Mesothelial cell of epicardium (in vitro differentiated cells): ENCODE measurements around the gene NPAS2. TPM values are rescaled to one million over a fixed set of nuclear protein-coding genes. Genes with fewer than 3 reads are reported as not detected.

Source experiments
- DNase-seq, 2 experiments: peaks; one replicate each; pipeline ENCODE4 v3.0.0; 2021; ENCODE audit warnings: low spot score in 2 of 2; ENCODE audit not compliant: unreplicated experiment in 2 of 2
- H3K27ac Mint-ChIP-seq: 2 replicates; pipeline ENCODE4 v1.8.0; 2021; ENCODE audit warnings: mixed read lengths
- H3K27me3 Mint-ChIP-seq: 2 replicates; pipeline ENCODE4 v1.8.0; 2021; ENCODE audit warnings: low read depth, mixed read lengths
- H3K36me3 Mint-ChIP-seq: 2 replicates; pipeline ENCODE4 v1.8.0; 2021; ENCODE audit warnings: mixed read lengths
- H3K4me1 Mint-ChIP-seq: 2 replicates; pipeline ENCODE4 v1.8.0; 2021; ENCODE audit warnings: mixed read lengths
- H3K4me3 Mint-ChIP-seq: 2 replicates; pipeline ENCODE4 v1.8.0; 2021; ENCODE audit warnings: mild to moderate bottlenecking, moderate library complexity, mixed read lengths
- H3K9me3 Mint-ChIP-seq: 2 replicates; pipeline ENCODE4 v1.8.0; 2021; ENCODE audit warnings: mixed read lengths
- CTCF ChIP-seq: fragments of 200-600 bp; sonication (generic); IDR thresholded peaks from one replicate; pipeline ENCODE4 v1.5.0; 2021; ENCODE audit warnings: antibody characterized with exemption; ENCODE audit not compliant: unreplicated experiment
- total RNA-seq: library from RNA; stranded (reverse); gene quantifications from 3 replicates; pipeline ENCODE4 v1.2.1, GENCODE V29; 2021

Gene NPAS2
- total RNA-seq, 1 donor from 2014 or later: 5.4 TPM

GRCh38 chr2:100812573-100812972, 7.4 kb upstream of the NPAS2 start:
- peaks cover 67% of the 10 kb centered on the region for H3K27me3 Mint-ChIP-seq
- H3K9me3 Mint-ChIP-seq: peaks cover 3% of the 10 kb centered on the region
- no peak overlapping the region for H3K27ac Mint-ChIP-seq
- no peak for TF ChIP-seq CTCF
- DNase-seq: no peak
- H3K36me3 Mint-ChIP-seq: no peaks in the 10 kb centered on the region
- no peak overlapping the region for H3K4me3 Mint-ChIP-seq
- peaks cover 5% of the 10 kb centered on the region for H3K4me1 Mint-ChIP-seq

- no peak overlapping the region for H3K4me3 Mint-ChIP-seq
- peaks cover 3% of the 10 kb centered on the region for H3K9me3 Mint-ChIP-seq
- H3K36me3 Mint-ChIP-seq: no peaks in the 10 kb centered on the region
- H3K27ac Mint-ChIP-seq: no peak overlapping the region
- peaks cover 11% of the 10 kb centered on the region for H3K4me1 Mint-ChIP-seq
- peaks cover 74% of the 10 kb centered on the region for H3K27me3 Mint-ChIP-seq
- no peak for TF ChIP-seq CTCF
- DNase-seq: no peak
These were observed 6.4 kb upstream of the NPAS2 start for GRCh38 chr2:100813527-100813926.

- Mint-ChIP-seq H3K27me3 (peaks cover 74% of the 10 kb centered on the region), H3K36me3 (no peaks in the 10 kb centered on the region), H3K27ac (no peak overlapping the region), H3K4me1 (peaks cover 13% of the 10 kb centered on the region), H3K9me3 (peaks cover 3% of the 10 kb centered on the region), H3K4me3 (no peak overlapping the region)
- no peak for DNase-seq
- no peak for TF ChIP-seq CTCF
These were observed 5.9 kb upstream of the NPAS2 start for GRCh38 chr2:100814043-100814442.

- no peak overlapping the region for H3K27ac Mint-ChIP-seq
- no peak for TF ChIP-seq CTCF
- H3K9me3 Mint-ChIP-seq: peaks cover 3% of the 10 kb centered on the region
- peaks cover 13% of the 10 kb centered on the region for H3K4me1 Mint-ChIP-seq
- no peak for DNase-seq
- peaks cover 78% of the 10 kb centered on the region for H3K27me3 Mint-ChIP-seq
- no peak overlapping the region for H3K4me3 Mint-ChIP-seq
- H3K36me3 Mint-ChIP-seq: no peaks in the 10 kb centered on the region
These were observed 5.5 kb upstream of the NPAS2 start for GRCh38 chr2:100814453-100814852.

GRCh38 chr2:100817388-100817985, 2.5 kb upstream of the NPAS2 start:
- Mint-ChIP-seq H3K27me3 (peaks cover 79% of the 10 kb centered on the region), H3K9me3 (no peaks in the 10 kb centered on the region), H3K27ac (no peak overlapping the region), H3K4me1 (peaks cover 13% of the 10 kb centered on the region), H3K4me3 (peak overlapping the region; percentile 74), H3K36me3 (no peaks in the 10 kb centered on the region)
- DNase-seq: no peak
- TF ChIP-seq CTCF: no peak
